Iris pigment epithelial cell (primary cell): Measurements from ENCODE around the gene EIF3A.

Experiments used
- DNase-seq: peaks from one replicate; pipeline ENCODE4 v3.0.0-alpha.2; 2011; ENCODE audit warnings: low read depth

EIF3A gene

GRCh38 chr10:119006451-119007210 is 74.0 kb downstream of the EIF3A start:
- peak; percentile 100 for DNase-seq

GRCh38 chr10:119005362-119006043 is 75.1 kb downstream of the EIF3A start:
- DNase-seq: peak; percentile 61

GRCh38 chr10:119003572-119004289 is 76.9 kb downstream of the EIF3A start:
- DNase-seq: no peak

- DNase-seq: no peak
Measured at GRCh38 chr10:119001717-119002500, 78.7 kb downstream of the EIF3A start.

GRCh38 chr10:118998183-118998582 is 82.4 kb downstream of the EIF3A start:
- no peak for DNase-seq

GRCh38 chr10:118997379-118997778 is 83.2 kb downstream of the EIF3A start:
- no peak for DNase-seq

- DNase-seq: no peak
Measured at GRCh38 chr10:118995739-118996138, 84.9 kb downstream of the EIF3A start.

- DNase-seq: no peak
Measured at GRCh38 chr10:118994321-118994720, 86.3 kb downstream of the EIF3A start.

GRCh38 chr10:118993214-118993613 is 87.4 kb downstream of the EIF3A start:
- no peak for DNase-seq

GRCh38 chr10:118992496-118992895 is 88.1 kb downstream of the EIF3A start:
- DNase-seq: no peak

GRCh38 chr10:118990326-118990725 is 90.3 kb downstream of the EIF3A start:
- DNase-seq: no peak

GRCh38 chr10:118986815-118987790 is 93.5 kb downstream of the EIF3A start:
- DNase-seq: no peak

GRCh38 chr10:118985576-118985975 is 95.0 kb downstream of the EIF3A start:
- no peak for DNase-seq
